ENCODE results near the gene BICDL1.

BICDL1 gene

DNA sequence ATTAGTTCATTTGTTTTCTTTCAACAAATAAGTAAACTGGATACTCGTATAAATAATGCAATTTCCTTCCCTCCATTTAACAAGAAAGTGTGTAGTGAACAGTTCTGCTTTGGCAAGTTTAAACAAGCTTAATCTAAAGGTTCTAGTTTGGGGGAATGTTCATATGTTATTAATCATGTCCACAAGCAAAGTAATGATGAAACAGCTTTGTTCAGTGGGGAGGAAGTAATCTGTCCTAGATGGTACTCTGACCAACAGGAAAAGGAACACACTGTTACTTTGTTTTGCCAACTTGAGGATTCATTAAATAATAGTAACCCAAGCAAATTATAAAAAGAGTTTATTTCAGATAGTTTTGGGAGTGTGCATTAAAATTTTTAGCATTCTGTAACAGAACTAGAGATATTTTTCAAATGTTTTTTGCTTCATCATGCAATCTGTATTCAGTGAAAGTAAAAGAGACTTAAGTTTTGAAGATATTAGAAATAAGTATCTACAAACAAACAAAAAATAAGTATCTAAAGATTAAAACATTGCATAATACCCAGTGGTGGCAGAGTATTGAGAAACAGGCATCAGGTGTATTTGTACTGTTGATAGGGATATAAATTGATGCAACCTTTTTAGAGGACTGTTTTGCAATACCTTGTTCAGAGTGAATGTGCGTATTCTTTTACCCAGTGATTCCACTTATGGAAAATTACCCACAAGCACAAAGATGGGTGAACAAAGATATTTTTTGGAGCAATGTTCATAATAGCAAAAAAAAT is 66.4 kb downstream of the BICDL1 start:
- DNase-seq, result no peak

DNA sequence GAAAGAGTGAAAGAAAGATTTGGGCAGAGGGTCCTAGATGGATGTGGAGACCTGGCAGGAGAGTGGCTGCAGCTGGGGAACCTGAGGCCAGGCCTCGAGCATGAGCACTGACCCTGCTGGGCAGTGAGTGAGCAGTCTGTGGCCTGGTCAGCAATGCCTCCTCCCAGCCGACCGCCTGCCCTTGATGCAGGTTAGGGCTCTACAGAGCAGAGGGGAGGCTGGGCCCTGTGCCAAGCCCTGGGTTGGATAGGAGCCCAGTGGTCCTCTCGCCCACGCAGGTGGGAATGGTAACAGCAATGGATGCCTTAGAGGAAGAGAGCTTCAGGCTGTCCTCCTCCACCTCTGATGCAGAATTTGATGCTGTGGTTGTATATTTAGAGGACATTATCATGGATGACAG is 67.7 kb downstream of the BICDL1 start:
- DNase-seq, result no peak

DNA sequence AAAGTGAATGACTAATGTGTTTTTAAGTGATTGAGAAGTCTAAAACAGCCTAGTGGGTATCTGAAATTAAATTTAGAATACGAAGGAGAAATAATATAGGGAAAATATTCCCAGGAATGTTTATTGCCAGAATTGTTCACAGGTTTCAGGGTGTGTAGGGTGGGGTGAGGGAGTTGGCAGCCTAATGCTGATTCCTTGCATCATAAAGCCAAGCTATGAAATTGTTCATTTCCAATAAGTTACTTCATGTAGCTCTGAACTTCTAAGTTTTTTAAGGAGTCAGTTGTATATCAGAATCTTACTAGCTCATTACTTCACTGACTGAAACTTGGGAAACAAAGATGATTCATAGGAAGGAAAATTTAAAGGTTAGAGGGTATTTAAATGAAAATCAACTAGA is 71.2 kb downstream of the BICDL1 start:
- no peak for DNase-seq

DNA sequence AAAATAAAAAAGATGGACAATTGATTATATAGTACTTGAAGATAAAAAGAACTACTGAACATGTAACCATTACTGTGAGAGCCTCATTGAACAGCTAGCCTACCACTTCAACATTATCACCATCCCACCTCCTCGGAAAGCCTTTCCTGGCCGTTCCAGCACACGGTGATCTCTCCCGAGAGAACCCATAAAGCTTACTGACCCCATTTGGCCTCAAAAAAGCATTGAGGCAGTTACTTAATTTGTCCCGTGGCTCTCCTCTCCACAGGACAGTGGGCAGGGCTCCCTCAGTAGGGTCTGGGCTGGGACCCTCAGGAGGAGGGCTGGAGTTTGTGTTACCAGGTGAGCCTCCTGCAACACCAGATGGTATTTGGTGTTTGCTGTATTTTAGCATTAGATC is 71.7 kb downstream of the BICDL1 start:
- no peak for DNase-seq

DNA sequence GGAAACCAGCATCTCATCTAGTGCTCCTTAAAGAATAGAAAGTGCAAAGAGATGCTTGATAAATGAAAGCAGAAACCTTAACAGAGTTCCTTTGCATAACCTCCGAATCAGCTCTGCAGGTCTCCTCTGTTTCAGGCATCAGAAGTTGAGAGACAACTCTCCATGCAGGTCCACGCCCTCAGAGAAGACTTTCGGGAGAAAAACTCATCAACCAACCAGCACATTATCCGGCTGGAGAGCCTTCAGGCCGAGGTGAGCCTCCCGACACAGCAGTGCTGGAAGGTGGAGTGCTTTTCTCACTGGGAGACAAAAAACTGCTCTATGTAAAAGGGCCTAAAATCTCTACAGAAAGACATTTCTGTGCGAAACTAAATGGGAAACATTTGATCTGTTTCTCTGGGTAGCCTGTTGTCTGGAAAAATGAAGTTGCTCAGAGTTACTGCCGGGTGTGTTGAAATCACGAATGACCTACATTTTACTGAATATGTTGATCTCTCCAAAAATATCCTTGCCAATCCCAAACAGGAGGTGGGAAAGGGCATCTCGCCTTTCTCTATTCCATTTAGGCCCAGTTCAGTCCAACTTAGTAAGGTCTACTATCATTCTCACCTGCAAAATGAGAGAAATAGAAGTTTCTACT is 72.7 kb downstream of the BICDL1 start:
- no peak for DNase-seq

DNA sequence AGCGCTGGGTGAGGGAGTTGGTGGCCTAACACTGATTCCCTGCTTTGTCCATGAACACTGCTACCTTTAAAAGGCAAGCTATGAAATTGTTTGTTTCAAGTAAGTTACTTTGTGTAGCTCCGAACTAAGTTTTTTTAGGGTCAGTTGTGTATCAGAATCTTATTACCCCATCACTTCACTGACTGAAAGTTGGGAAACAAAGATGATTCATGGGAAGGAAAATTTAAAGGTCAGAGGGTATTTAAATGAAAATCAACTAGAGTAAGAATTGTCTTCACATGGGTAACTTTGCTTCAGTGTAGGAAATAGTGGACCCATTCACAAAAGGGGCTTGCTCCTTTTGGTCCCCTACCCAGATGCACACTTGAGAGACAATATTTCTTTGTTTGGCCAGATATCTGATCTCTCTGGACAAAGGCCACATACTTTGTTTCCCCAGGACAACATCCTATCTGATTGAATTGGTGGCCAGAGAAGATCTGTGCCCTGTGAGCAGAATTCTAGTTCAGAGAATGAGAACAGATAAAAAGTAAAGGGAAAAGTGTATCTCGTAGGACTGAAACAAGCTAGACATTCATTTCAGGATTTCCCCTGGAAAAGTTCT is 74.0 kb downstream of the BICDL1 start:
- DNase-seq, result no peak

DNA sequence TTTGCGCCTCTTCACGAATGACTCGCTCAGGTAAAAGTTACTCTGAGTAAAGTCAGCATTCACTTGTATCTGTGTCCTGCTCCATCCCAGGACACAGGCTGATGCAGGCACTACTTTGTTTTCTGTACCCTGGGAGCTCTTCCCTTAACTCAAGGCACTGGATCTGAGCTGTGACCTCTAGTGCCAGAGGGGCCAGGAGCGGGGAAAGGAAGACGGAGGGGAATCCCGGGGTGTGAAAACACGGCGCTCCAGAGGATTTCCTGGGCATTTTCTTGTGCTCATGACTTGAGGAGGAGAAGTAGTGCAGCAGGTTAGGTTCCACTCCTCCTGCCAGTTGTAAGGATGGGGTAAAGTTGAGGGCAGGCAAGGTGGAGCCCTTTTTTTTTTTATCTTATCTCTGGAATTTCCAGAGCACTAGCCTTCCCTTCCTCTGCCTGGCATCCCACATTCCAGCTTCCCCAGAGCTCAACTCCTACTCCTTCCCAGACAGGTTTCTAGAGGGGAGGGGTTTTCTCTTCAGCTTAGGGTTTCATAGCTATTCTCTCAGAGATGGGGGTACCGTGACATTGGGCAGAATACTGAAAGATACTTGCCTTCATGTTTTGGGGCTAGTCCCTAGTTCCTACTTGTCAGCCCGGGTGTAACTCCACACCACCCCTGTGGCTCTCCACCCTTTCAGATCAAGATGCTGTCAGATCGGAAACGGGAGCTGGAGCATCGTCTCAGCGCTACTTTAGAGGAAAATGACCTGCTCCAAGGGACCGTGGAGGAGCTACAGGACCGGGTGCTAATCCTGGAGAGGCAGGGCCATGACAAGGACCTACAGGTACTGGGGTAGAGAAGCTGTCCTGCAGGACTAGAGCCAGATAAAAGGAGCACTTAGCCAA is 75.3 kb downstream of the BICDL1 start:
- no peak for DNase-seq

DNA sequence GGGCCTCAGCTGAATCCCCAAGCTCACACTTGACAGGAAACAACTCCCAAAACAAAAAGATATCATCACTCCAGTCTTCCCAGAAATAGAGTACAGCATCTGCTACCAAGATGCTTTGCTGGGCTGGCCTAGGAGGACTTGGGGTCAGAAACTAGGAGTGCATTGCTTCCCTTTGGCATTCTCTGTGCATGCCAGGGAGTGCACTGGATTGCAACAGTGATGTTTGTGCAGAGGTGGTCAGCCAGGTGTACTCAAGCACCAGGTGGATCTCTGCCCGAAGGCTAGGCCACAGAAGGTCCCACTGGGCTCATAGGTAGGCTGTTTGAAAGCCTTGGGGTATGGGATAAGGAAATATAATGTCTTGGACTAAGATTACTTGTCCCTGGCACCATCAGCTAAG is 76.4 kb downstream of the BICDL1 start:
- DNase-seq, result no peak

DNA sequence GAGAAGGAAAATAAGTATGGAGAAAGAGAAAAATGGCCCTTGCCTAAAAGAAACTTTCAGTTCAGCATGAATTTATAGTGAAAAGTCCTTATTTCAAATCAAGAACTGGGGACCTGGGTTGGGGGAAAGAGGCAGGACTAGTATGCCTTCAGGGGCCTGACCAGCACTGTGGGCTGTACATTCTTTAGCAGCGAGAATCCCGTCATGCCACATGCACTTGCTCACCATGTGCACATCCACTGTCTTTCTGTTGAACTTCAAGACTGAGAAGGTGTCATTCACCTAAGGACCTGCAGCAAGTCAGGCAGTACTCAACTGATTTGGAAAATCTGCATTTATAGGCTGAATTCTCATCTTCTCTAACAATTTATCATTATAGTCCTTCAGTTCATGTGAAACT is 77.3 kb downstream of the BICDL1 start:
- no peak for DNase-seq

DNA sequence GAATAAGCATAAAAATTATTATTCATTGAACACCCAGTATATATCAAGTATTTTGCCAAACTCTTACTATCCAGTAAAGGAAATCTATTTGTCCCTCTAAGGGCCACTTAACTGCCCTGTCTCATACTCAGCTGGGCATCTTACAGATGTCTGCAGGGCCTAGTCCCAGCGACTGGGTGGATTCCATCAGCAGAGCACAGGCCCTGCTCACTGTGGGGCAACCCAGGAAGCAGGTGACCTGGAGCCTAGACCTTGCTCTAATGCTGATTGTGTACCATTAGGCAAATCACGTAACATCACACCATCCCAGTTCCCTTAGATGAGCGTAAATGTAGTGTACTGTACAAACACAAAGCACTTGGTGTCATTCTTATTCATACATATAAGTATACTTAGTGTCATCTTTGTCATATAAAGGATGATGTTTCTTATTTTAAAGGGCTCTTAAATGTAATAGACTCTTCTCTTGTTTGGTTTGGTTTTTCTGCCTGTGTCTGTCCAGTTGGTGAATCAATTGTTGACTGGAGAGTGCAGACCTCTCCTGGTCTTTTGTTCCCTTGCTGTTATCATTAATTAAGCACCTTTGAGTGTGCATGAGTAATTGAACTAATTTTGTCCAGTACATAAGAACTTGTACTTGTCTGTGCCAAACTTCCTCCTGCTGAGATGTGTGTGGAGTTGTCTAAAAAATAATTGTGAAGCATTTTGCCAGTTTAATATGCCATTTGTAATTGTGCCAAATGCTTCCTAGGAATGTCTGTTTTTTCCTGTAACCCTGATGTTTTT is 78.2 kb downstream of the BICDL1 start:
- DNase-seq, result no peak

DNA sequence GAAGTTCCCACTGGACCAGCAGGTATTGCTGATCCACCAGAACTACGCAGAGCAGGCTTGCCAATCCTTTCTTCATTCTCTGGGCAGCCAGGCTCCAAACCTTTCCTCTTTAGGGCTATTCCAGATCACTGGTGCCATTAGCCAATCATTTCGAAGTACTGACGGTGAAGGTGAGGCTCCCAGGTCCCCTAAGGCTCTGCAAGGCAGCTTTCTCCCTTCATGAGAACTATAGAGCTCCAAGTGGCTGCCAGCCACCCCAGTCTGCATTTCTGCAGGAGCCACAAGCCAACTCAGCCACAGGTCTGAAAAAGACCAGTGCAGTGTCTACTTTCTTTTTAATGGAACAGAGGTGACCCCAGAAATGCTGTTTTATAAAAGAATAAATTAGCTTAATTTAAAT is 78.9 kb downstream of the BICDL1 start:
- DNase-seq, result no peak

DNA sequence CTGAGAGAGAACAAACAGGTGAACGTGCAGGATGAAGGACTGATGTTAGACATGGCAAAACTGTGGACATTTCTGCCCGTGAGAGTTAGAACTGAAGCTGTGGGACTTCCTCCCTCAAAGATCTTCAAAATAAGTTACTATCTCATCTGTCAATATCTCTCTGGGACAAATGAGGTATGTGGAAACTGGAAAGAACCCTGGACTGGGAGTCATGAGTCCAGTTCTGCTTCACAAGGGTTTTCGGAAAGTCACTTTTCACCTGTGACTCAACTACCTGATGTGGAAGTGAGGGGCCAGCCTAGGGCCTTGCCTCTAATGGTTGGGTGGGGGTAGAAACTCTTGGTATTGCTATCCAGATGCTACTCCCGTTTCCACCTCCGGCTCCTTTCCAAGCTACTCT is 80.2 kb downstream of the BICDL1 start:
- no peak for DNase-seq

DNA sequence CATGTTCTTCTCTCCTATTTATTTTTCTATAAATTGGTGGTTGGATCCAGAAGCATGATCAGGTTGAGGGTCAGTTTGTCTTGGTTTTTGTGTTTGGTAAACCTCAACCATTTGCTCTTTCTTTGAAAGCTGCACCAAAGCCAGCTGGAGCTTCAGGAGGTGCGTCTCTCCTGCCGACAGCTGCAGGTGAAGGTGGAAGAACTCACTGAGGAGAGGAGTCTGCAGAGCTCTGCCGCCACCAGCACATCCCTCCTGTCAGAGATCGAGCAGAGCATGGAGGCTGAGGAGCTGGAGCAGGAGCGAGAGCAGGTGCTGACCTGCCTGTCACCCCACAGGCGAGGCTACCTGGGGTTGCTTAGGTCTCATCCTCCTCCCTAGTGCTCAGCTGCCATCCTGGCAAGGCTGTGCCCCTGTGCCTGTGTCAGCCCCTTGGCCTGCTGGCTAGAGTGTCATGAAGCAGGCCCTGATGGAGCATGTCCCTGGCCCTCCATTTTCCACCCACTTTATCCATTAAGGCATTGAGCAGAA is 82.5 kb downstream of the BICDL1 start:
- DNase-seq, result no peak

DNA sequence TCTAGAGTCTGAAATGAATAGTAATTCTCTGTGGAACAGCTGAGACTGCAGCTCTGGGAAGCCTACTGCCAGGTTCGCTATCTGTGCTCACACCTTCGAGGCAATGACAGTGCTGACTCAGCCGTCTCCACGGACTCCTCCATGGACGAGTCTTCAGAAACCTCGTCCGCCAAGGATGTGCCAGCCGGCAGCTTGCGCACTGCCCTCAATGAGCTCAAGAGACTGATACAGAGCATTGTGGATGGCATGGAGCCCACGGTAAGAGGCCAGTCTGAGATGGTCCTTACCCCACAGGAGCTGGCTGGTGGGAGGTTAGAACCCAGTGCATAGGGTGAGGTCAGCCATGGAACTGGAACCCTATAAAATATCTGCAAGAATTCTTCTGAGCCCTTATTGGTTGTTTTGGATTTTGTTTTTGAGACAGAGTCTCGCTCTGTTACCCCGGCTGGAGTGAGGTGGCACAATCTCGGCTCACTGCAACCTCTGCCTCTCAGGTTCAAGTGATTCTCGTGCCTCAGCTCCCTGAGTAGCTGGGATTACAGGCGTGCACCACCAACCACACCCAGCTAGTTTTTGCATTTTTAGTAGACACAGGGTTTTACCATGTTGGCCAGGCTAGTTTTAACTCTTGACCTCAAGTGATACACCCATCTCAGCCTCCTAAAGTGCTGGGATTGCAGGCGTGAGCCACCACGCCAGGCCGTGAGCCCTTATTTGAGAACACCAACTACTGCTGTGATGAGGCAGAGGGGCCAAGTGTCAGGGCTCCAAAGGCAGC is 83.6 kb downstream of the BICDL1 start:
- DNase-seq, result no peak

DNA sequence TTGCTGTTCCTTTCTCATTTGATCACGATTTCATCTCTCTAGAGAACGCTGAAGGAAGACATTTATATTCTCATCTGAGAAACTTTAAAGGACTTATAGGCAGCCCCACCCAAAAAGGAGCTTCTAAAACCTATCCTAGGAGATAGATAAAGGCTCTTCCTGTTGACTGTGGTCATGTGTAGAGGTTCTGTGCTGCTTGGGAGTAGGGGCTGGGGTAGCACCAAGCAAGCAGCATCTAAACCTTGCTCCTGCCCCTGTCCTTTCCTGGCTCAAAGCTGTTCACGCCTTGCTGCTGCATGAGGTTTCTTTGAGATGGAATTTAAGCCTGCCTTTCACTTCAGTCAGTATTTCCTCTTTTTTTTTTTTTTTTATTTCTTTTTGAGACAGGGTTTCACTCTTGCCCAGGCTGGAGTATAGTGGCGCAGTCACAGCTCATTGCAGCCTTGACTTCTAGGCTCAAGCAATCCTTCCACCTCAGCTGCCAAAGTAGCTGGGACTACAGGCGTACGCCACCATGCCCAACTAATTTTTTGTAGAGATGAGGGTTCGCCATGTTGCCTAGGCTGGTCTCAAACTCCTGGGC is 86.1 kb downstream of the BICDL1 start:
- no peak for DNase-seq

DNA sequence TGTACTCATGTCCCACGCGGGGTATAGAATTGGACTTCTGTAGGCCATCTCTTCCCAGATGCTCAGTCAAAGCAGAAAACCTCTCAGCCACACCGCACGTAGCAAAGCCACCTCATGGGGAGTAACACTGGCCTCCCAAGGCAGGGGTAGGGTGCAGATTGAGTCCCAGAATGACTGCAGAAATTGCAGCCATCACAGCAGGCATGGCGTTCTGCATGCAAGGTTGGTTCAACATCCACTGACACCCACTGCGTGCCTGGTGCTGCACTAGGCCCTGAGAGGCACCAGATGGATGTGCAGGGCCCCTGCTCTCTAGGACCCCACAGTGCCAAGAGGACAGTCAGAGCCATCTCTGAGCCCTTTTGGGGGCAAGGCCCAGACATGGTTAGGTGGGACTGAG is 87.6 kb downstream of the BICDL1 start:
- no peak for DNase-seq

DNA sequence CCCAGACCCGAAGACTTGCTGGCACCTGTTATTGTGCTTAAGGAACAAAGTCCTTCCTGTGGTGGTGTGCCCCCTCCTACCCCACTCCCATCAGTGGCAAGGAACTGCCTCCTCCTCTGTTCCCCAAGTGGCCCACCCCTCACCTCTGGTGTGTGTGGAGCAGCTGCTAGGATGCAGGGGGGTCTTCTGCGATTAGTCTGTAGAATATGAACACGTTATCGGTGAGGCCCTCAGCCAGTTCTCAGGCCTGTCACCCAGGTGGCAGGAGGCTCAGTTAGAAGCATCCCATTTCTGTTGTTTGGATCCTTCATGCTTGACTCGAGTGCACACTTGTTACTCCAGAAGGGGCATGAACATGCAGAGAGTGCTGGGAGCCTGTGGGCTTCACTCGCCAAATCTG is 88.2 kb downstream of the BICDL1 start:
- DNase-seq, result no peak

DNA sequence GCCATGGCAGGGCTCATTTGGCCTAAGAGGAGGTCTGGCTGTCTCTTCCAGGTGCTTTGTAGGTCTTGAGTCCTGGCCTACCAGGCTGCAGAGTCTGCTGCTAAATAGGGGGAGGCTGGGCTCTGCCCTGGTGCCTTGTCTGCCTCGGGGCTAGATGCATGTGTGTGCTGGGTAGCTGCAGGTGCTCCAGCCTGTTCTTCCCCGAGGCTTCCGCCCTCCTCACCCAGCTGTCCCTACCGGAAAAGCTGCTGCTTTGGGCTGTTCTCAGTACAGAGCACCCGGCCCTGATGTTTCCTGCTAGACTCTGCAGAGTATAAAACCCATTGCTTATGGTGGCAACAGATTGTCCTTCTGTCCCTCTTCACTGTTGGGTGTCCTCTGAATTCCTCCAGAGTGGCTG is 89.8 kb downstream of the BICDL1 start:
- no peak for DNase-seq

DNA sequence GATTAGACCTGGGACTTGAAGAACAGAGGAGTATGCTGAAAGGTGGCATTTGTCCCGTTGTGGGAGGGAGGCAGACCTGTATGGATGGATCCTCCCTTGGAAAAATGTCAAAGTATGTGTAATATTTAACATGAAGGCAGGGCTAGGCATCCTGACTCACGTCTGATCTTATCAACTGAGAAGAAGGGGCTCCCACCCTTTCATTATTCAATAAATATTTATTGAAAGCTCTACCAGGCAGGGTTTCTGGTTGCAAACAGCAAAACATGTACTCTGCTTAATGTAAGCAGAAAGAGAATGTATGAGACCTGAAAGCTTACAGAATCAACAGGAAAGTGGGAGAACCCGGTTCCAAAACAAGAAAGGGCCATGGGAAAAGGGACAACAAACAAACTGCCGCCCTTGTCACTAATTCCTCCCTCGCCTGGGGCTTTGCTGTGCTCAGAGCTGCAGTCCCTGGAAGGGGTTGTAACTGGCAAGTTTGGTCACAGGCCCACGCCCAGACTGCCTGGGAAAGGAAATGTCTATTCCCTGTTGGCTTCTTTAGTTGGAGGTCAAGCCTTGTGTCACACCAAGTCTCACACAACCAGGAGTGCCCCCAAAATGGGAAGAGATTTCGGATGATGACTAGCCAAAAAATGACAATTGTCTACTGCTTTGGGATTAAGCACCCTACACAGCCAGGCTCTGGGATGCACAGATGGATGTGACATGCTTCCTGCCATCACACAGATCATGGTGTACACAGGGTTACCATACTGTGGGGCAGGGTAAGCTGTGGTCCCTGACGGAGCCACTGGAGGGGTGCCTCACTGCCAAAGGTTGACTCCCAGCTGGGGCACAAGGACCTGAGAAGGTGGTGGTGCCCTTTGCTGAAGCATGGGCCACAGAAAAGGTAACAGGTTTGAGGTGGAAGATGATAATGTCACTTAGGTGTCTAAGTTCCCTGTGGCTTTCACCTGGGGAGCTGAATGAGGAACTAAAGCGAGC is 90.7 kb downstream of the BICDL1 start:
- DNase-seq, result no peak

DNA sequence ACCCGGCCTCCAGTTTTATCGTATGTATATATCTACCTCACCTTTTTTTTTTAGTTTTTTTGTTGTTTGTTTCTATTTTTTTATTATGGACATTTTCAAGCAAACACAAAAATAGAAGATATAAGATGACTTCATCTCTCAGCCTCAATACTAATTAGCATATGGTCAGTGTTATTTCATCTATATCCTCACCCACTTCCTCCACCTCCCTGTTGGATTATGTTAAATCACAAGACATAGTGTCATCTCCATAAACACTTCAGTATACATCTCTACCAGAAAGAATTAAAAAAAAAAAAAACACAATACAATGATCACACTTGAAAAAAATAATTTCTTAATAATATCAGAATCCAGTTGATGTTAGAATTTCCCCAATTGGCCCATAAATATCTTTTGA is 92.6 kb downstream of the BICDL1 start:
- DNase-seq, result no peak
